HepG2 (cell line): ENCODE data around the gene ILDR2. TPM values are rescaled to one million over a fixed set of nuclear protein-coding genes. Genes with fewer than 3 reads are reported as not detected.

ENCODE experiments used
- HIC2 ChIP-seq: sonication (generic); formaldehyde crosslinking; IDR thresholded peaks from 2 replicates; pipeline ENCODE4 v1.9.0; 2022; ENCODE audit warnings: low read depth, missing genetic modification reagents
- NCOA1 ChIP-seq: sonication (generic); formaldehyde crosslinking; IDR thresholded peaks from 2 replicates; pipeline ENCODE4 v1.9.0; 2021; ENCODE audit warnings: missing genetic modification reagents
- NRL ChIP-seq: sonication (generic); formaldehyde crosslinking; IDR thresholded peaks from 2 replicates; pipeline ENCODE4 v1.5.0; 2020; ENCODE audit warnings: missing genetic modification reagents, mild to moderate bottlenecking, moderate library complexity, borderline replicate concordance
- POLR2G ChIP-seq: fragments of 200-400 bp; formaldehyde crosslinking; IDR thresholded peaks from 2 replicates; pipeline ENCODE4 v1.6.1; 2018; ENCODE audit warnings: mild to moderate bottlenecking, low read depth, low read length, moderate library complexity
- SKI ChIP-seq: fragments of 450-650 bp; IDR thresholded peaks from one replicate; pipeline ENCODE4 v1.6.1; 2018; ENCODE audit warnings: mild to moderate bottlenecking; ENCODE audit not compliant: partially characterized antibody
- TMF1 ChIP-seq: sonication (generic); formaldehyde crosslinking; IDR thresholded peaks from 2 replicates; pipeline ENCODE4 v1.8.1; 2022; ENCODE audit warnings: low read depth, missing genetic modification reagents
- ZBTB49 ChIP-seq: sonication (generic); formaldehyde crosslinking; IDR thresholded peaks from 2 replicates; pipeline ENCODE4 v1.4.0; 2020; ENCODE audit warnings: missing genetic modification reagents, borderline replicate concordance
- ZFYVE20 ChIP-seq: sonication (generic); formaldehyde crosslinking; IDR thresholded peaks from 2 replicates; pipeline ENCODE4 v1.8.0; 2023; ENCODE audit warnings: low read depth, mild to moderate bottlenecking, moderate library complexity, missing genetic modification reagents, borderline replicate concordance
- ZMAT3 ChIP-seq: sonication (generic); formaldehyde crosslinking; conservative IDR thresholded peaks from 2 replicates; pipeline ENCODE4 v1.7.0; 2021; ENCODE audit warnings: missing genetic modification reagents
- ZMYM2 ChIP-seq: sonication (generic); formaldehyde crosslinking; IDR thresholded peaks from 2 replicates; pipeline ENCODE4 v1.8.0; 2022; ENCODE audit warnings: mild to moderate bottlenecking, missing genetic modification reagents
- ZNF24 ChIP-seq: fragments of 450-650 bp; IDR thresholded peaks from 2 replicates; pipeline ENCODE4 v1.6.1; 2017; ENCODE audit warnings: antibody characterized with exemption, mild to moderate bottlenecking
- ZNF274 ChIP-seq: sonication (generic); formaldehyde crosslinking; IDR thresholded peaks from 2 replicates; pipeline ENCODE4 v1.5.1; 2020; ENCODE audit warnings: mild to moderate bottlenecking, missing genetic modification reagents
- ZNF547 ChIP-seq: sonication (generic); formaldehyde crosslinking; IDR thresholded peaks from 2 replicates; pipeline ENCODE4 v1.5.1; 2020; ENCODE audit warnings: mild to moderate bottlenecking, missing genetic modification reagents
- ZNF746 ChIP-seq: sonication (generic); formaldehyde crosslinking; IDR thresholded peaks from 2 replicates; pipeline ENCODE4 v1.8.0; 2022; ENCODE audit warnings: mild to moderate bottlenecking, missing genetic modification reagents
- ZNF777 ChIP-seq: sonication (generic); formaldehyde crosslinking; IDR thresholded peaks from 2 replicates; pipeline ENCODE4 v1.4.0; 2020; ENCODE audit warnings: missing genetic modification reagents
- polyA plus RNA-seq, 8 experiments: library from polyadenylated mRNA; depleted of rRNA in 3 of 8; stranded (reverse) in 7 of 8; unstranded in 1 of 8; fragments of >200 nt; fragmentation: Illumina TruSeq in 4 of 8; extraction: Trizol in 4 of 8; gene quantifications; 2 replicates each; pipeline versions ENCODE4 v1.2.1 to v1.2.3, GENCODE V29; 2011 to 2016; ENCODE audit warnings: low read depth in 4 of 8, missing spikeins in 1 of 8, mixed read lengths in 1 of 8; ENCODE audit not compliant: insufficient read depth in 1 of 8
- total RNA-seq, 5 experiments: library from RNA; depleted of rRNA; stranded (reverse); fragments of >200 nt; fragmentation: Illumina TruSeq; extraction: Trizol; gene quantifications; 2 replicates each; pipeline ENCODE4 v1.2.3, GENCODE V29; 2016; ENCODE audit warnings: low read depth in 1 of 5
- TF ChIP-seq, protein P1 (sequence below): sonication (generic); formaldehyde crosslinking; IDR thresholded peaks from 2 replicates; pipeline ENCODE4 v1.4.0; 2020; ENCODE audit warnings: mild to moderate bottlenecking, missing genetic modification reagents, borderline replicate concordance
- TF ChIP-seq, protein P2 (sequence below): sonication (generic); formaldehyde crosslinking; IDR thresholded peaks from 2 replicates; pipeline ENCODE4 v1.5.1; 2020; ENCODE audit warnings: mild to moderate bottlenecking, moderate library complexity, missing genetic modification reagents
- TF ChIP-seq, protein P3 (sequence below): sonication (generic); formaldehyde crosslinking; IDR thresholded peaks from 2 replicates; pipeline ENCODE4 v1.4.0; 2020; ENCODE audit warnings: missing genetic modification reagents

The ILDR2 gene
- total and polyA plus RNA-seq, 2 of the 13 experiments (the other 11 are each of a cell fraction or from before 2014, with no cell fraction given): 0.04 TPM; not detected in 1

DNA sequence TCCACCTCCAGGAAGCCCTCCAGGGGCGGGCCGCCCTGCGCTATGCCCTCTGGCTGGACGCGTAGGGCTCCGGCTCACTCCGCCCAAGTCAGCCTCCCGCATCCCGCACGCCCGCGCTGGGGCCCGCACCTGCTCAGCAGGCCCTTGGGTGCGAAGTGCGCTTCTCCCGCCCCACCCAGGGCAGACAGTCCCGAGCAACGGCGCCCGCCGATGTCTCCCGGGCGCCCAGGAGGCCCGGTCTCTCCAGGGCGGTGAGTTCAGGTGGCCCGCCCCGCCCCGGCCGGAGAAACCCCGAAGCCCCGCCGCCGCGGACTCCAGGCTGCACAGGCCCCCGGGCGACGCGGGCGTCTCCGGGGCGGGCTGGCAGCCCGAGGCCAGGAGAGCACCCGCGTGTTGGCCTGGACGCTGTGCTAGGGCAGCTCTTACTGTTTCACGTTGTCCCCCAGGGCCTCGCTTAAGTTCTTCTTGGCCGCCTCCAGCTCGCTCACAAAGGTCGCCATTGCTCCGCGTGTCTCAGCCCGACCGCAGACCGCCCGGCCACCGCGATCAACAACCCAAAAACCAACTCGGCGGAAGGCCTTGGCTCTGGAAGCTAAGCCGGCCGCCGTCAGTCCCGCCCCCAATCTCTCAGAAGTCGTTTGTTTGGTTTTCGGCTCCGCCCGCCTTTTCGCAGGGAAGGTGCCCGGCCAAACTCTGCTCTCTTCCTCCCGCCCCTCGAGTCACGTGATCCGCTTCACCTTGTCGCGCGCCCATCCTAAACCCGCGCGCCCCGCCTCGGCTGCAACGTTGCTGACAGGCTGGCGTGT is 99.4 kb downstream of the ILDR2 start, which contains the start of gene TADA1 (continued):
- TF ChIP-seq, protein P1, sequence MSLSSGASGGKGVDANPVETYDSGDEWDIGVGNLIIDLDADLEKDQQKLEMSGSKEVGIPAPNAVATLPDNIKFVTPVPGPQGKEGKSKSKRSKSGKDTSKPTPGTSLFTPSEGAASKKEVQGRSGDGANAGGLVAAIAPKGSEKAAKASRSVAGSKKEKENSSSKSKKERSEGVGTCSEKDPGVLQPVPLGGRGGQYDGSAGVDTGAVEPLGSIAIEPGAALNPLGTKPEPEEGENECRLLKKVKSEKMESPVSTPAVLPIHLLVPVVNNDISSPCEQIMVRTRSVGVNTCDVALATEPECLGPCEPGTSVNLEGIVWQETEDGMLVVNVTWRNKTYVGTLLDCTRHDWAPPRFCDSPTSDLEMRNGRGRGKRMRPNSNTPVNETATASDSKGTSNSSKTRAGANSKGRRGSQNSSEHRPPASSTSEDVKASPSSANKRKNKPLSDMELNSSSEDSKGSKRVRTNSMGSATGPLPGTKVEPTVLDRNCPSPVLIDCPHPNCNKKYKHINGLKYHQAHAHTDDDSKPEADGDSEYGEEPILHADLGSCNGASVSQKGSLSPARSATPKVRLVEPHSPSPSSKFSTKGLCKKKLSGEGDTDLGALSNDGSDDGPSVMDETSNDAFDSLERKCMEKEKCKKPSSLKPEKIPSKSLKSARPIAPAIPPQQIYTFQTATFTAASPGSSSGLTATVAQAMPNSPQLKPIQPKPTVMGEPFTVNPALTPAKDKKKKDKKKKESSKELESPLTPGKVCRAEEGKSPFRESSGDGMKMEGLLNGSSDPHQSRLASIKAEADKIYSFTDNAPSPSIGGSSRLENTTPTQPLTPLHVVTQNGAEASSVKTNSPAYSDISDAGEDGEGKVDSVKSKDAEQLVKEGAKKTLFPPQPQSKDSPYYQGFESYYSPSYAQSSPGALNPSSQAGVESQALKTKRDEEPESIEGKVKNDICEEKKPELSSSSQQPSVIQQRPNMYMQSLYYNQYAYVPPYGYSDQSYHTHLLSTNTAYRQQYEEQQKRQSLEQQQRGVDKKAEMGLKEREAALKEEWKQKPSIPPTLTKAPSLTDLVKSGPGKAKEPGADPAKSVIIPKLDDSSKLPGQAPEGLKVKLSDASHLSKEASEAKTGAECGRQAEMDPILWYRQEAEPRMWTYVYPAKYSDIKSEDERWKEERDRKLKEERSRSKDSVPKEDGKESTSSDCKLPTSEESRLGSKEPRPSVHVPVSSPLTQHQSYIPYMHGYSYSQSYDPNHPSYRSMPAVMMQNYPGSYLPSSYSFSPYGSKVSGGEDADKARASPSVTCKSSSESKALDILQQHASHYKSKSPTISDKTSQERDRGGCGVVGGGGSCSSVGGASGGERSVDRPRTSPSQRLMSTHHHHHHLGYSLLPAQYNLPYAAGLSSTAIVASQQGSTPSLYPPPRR (CRISPR knock-in tag): no peak
- TF ChIP-seq ZNF547 (CRISPR knock-in tag): peak; percentile 87
- peak; percentile 89 for TF ChIP-seq POLR2G
- TF ChIP-seq ZNF746 (CRISPR knock-in tag): no peak
- TF ChIP-seq, protein P2, sequence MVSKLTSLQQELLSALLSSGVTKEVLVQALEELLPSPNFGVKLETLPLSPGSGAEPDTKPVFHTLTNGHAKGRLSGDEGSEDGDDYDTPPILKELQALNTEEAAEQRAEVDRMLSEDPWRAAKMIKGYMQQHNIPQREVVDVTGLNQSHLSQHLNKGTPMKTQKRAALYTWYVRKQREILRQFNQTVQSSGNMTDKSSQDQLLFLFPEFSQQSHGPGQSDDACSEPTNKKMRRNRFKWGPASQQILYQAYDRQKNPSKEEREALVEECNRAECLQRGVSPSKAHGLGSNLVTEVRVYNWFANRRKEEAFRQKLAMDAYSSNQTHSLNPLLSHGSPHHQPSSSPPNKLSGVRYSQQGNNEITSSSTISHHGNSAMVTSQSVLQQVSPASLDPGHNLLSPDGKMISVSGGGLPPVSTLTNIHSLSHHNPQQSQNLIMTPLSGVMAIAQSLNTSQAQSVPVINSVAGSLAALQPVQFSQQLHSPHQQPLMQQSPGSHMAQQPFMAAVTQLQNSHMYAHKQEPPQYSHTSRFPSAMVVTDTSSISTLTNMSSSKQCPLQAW (CRISPR knock-in tag): no peak
- TF ChIP-seq NRL (CRISPR knock-in tag): no peak
- TF ChIP-seq, protein P3, sequence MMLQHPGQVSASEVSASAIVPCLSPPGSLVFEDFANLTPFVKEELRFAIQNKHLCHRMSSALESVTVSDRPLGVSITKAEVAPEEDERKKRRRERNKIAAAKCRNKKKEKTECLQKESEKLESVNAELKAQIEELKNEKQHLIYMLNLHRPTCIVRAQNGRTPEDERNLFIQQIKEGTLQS: no peak
- peak; percentile 50; the same call in 1 of the 2 replicates for TF ChIP-seq ZMAT3 (CRISPR knock-in tag)
- TF ChIP-seq ZMYM2 (CRISPR knock-in tag): no peak
- TF ChIP-seq SKI: peak; percentile 52
- no peak for TF ChIP-seq ZFYVE20 (CRISPR knock-in tag)
- no peak for TF ChIP-seq TMF1
- no peak for TF ChIP-seq ZNF274 (CRISPR knock-in tag)
- no peak for TF ChIP-seq NCOA1 (CRISPR knock-in tag)
- TF ChIP-seq ZBTB49: no peak
- no peak for TF ChIP-seq ZNF24
- no peak for TF ChIP-seq HIC2 (CRISPR knock-in tag)
- peak; percentile 47 for TF ChIP-seq ZNF777 (CRISPR knock-in tag)
